ENCODE data around the gene MFNG.
"Not testable (repeated sequence)": the region's sequence is repeated elsewhere in the genome, so short reads cannot be mapped to it uniquely, and the experiment has no call there.

Gene MFNG

DNA sequence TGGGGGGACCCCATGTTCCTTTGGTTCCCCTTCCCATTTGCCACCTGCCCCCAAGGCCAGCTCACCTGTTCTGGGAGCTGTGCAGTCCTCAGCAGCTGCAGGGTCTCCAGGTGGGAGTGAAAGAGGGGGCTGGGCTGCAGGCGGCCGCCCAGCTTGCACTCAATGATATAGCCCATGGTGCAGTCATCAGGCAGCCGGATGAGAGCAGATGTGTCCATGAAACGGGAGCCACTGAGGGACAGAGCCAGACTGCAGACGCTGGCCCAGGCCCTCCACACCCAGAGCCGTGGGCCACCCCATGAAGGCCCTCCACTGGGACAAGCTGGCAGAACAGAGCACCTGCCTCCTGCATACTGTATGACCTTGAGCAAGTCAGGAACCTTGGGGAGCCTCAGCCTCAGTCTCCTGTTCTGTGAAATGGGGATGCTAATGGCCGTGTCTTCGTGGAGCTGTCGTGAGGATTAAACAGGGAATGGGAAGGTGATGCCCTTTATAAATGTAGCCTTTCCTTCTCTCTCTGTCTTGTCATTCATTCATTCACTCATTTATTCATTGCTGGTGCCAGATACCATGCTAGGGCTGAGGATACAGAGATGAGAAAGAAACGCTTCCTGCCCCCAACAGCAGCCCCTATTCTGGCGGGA lies 11.6 kb downstream of the MFNG start:
- DNase-seq (ENCODE audit: low read depth in 2 of 2): no peak

DNA sequence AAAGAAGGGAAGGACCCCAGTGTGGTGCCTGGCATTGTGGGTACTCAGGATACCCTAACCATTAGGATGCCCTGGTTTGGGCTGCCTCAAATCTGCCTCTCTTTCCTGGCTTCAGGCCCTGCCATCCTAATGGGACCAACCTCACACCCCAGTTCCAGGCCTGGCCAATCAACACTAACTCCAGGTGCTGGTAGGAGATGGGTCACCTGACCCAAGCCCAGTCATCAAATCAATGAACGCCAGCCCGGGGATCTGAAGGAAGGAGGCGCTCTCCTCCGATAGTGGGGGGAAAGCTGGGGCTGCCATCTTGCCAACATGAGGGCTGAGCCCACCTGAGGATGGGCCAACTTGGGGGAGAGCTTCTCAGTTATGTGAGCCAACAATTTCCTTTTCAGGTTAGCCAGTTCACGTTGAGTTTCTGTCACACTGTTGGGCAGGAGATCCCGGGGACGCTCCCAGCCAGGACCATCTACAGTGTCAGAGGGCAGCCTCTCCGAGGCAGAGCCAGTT lies 12.7 kb downstream of the MFNG start:
- DNase-seq (ENCODE audit: low read depth in 2 of 2): no peak

DNA sequence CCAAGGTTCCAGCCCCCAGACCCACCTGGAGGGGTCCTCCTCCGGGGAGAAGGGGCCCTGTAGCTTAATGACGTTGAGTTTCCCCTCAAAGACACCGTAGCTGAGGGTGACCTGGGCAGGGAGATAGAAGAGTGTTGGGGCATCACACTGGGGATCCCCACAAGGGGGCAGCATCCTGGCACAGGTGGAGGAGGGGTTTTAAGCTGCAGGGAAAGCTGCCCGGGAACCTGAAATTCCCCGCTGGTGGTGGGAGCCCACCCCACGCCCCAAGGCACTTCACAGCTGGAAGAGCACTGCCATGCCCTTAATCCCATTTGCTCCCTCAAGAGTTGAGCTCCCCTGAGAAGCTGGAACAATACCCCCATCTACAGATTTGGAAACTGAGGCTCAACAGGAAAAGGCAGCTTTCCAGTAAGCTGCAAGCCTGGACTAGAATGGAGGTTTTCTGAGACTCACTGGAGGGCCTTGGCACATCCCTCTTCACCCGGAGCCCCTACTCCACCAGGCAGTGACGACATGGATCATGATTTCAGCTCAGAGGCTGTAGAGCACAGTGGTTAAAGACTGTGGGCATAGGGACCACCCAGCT lies 13.7 kb downstream of the MFNG start:
- no peak for DNase-seq (ENCODE audit: low read depth in 2 of 2)

DNA sequence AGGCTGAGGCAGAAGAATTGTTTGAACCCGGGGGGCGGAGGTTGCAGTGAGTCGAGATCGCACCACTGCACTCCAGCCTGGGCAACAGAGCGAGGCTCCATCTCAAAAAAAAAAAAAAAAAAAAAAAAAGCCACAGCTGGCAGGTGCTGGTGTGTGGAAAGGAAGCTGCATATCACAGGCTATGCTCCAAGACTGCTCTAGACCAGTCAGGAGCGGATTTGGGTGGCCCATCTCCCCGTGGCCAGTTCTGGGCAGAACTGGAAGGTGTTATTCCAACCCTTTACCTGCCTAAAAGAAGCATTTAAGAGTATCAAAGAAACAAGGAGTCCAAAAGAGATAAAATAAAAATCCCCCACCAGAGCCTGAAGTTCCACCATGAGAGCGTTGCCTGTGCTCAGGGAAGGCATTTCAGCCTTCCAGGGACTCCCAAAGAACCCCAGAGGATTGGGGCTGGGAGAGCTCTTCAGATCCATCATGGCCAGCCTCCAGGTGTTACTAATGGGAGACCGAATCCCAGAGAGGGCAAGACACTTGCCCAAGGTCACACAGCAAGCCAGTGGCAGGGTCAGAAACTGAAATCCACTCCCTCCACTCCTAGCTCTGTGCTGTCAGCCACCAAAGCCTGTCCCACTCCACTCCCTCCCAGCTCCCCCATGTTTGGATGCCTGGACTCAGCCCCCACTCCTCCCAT lies 14.3 kb downstream of the MFNG start:
- DNase-seq (ENCODE audit: low read depth in 2 of 2): no peak

DNA sequence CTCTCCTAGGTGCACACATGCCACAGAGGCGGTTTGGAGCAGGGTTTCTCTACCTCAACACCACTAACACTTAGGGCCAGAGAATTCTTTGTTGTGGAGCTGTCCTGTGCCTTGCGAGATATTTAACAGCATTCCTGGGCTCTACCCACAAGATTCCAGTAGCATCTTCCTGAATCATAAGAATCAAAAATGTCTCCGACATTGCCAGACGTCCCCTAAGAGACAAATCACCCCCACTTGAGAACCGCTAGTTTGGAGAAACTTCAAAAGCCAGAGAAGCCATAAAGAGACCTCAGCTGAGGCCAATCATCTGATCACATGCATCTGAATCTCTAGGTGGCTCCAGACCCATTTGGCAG lies 16.1 kb downstream of the MFNG start:
- no peak for DNase-seq (ENCODE audit: low read depth in 2 of 2)

DNA sequence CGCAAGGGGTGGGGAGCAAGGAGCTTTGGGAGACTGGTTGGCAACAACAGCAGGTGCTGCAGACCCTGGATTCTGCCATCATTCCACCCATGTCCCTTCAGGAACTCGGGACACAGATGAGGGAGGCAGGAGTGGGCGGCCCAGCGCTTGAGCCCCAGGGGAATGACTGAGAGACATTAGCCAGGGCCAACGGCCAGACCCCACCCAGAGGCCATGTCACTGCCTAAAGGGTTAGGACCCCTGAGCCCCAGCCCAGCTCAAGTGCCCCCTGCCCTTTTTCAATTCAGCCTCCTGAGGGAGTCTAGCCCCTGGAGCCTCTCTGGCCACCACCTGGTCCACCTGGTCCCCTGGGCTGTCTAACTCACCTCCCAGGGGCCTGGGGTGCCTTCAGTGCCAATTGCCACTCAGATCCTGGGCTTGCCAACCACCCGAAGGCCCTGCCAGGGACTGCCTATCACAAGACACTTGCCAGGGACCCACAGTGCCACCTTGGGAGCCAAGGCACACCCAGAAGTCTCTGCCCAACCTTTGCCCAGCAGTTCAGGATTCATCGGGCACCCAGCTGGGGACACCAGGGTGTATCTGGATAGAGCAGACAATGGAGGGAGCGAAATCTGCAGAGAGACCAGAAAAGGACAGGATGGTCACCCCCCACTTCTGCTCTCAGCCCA lies 16.6 kb downstream of the MFNG start:
- DNase-seq (ENCODE audit: low read depth in 2 of 2): no peak

DNA sequence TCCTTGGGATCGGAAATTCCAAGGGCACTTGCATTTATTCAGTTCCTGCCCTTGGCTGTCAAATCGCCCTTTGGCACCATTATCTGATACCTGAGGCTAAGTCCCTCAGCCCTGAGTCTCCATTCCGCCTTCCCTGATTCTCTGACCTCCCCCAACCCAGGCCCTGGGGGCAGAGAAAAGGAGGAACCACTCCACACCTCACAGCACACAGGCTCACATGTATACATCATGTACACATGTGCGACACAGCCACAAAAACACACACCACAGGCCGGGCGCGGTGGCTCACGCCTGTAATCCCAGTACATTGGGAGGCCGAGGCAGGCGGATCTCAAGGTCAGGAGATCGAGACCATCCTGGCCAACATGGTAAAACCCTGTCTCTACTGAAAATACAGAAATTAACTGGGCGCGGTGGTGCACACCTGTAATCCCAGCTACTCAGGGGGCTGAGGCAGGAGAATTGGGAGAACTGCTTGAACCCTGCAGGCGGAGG lies 17.9 kb downstream of the MFNG start:
- not testable (repeated sequence) for DNase-seq (ENCODE audit: low read depth in 2 of 2)

DNA sequence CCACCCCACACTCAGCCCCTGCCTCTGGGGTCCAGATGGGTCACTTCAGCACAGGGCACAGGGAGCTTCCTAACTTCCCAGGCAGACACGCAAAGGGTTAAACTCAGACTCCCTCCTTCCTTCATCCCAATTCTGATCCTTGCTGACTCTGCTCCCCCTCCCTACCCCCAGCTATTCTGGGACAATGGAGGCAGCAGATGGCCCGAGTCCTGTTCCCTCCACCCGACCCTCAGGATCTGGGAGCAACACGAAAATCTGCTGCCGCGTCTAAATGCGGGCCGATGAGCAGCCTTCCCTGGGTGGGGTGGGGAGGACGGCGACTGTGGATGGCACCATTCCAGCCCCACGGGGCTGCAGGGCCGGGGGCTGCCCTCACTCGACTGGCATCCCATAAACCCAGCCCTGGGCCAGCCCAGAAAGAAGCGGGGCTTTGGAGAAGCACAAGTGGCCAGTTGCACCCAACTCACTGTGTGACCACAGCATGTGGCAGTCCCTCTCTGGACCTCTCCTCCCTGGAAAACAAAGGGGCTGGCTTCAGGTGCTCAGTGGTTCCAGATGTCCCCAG lies 18.7 kb downstream of the MFNG start:
- no peak for DNase-seq (ENCODE audit: low read depth in 2 of 2)

DNA sequence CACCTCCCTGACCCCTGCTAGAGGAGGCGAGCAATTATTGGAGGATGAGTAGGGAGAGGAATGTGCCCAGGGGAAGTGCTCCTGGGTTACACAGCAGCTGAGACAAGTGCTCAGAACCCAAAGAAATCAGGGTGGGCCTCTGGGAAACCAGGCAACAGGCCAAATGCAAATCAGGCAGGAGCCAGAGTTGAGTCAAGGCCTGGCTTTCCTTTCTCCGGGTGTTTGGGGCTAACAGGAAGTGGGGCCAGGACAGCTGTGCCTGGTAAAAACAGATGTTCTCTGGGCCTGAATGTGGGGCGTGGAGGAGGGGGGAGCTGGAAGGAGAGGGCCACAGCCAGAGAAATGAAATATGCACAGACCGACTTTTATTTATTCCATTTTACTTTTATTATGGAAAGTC lies 22.0 kb downstream of the MFNG start:
- no peak for DNase-seq (ENCODE audit: low read depth in 2 of 2)

DNA sequence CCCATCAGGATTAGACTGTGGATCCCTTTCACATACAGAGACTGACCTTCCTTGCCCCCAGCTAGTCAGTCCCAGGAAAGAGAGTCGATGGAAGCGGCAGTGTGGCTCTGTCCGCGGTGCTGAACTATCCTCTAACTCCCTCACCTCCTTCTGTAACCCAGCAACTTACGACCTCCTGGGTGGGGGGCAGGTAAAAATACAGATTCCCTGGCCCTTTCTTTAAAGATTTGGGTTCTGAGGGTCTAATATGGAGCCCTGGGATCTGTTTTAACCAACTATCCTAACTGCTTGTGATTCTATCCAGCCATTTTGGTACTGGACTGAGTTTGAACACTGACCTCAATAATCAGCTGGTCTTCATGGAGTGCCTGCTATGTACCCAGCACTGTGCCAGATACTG lies 23.2 kb downstream of the MFNG start:
- DNase-seq (ENCODE audit: low read depth in 2 of 2): no peak

DNA sequence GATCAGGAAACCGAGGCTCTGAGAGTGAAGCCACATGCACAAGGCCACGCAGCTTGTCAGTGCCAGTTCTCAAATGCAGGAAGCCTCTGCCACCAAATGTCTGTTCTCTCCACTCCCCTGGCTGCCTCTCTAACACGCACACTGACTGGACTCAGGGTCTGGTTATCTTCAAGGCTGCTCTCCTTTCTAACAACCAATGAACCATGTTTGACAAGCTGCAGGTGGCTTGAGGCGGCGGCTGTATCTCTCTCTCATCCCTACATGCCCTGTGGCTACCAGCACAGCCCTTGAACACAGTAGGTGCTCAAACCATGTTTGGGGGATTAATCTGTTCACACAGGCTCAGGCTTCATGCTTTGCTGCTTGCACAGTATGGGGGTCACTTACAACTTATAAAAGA lies 23.7 kb downstream of the MFNG start:
- DNase-seq (ENCODE audit: low read depth in 2 of 2): no peak

DNA sequence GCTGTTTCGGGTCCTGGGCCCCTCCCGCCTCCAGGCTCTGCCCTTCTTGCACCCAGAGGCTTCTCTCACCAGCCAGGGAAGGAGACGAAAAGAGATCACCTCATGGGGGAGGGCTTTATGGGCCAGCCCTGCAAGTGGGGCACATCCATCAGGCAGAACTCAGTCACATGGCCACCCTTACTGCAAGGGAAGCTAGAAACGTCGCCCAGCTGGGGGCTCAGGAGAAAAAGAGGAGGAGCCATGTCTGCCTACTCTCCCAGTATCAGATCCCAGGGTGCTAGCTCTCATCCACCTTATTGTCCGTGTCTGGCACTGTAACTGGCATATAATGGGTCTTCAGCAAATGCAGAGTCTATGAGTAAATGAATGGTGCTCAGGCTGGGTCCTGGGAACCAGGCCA lies 24.2 kb downstream of the MFNG start:
- DNase-seq (ENCODE audit: low read depth in 2 of 2): no peak

DNA sequence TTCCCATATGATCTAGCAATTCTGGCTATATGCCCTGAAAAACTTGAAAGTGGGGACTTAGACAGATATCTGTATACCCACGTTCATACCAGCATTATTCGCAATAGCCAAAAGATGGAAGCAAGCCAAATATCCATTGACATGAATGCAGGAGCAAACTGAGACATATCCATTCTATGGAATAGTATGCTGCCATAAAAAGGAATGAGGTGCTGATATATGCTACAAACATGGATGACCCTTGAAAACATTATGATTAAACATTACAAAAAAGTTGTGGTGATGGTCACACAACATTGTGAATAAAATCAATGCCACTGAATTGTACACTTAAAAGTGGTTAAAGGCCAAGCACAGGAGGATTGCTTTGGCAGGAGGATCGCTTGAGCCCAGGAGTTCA lies 25.5 kb downstream of the MFNG start:
- no peak for DNase-seq (ENCODE audit: low read depth in 2 of 2)

DNA sequence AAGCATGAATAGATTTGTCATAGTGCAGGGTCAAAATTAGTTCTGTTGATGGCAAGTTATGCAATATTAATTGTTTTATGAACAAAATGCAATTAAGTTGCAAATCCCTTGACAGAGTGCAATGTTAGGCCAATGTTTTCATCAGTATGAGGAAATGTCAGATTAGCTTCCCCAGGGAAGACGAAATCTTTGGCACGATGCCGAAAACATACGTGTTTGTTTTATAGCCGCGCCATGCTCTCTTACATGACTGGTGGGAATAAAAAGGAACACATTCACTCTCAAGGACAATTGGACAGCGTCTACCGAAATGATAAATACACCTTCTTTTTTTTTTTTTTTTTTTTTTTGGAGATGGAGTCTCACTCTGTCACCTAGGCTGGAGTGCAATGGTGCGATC lies 27.0 kb downstream of the MFNG start:
- no peak for DNase-seq (ENCODE audit: low read depth in 2 of 2)

DNA sequence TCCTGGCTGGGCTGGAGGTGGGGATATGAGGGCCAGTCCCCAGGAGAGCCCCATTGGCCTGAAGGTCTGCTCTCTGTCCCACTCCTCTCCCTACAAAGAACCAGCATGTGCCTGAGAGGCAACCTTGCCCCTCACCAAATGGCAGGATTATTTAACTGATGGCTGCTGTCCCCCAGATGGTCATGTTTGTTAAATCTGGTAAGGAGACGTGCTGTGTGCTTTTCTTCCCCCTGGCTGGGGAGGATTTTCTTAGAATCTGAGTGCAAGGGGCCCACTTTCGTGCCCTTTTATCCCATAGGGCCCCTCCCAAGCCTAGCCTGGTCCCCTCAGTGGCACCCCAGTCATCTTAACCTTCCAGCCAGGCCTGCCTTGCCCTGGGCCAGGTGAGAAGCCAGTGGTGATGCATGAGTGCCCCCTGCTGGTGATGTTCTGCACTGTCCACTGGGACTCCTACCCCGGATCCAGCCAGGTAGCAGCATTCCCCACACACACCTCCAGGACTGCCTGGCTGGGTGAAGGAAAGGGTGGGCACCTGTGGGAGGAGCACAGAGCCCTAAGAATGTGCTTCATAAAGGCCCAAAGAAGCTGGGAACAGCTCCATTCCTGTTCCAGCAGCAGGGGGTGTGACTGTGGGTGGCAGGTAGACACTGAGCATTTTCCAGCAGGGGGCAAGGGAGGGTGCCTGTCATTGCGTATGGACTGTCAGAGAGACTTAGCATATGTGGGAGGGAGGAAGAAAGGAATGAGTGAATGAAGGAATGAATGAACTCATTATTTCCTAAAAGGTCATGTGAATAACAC lies 28.9 kb downstream of the MFNG start:
- no peak for DNase-seq (ENCODE audit: low read depth in 2 of 2)

DNA sequence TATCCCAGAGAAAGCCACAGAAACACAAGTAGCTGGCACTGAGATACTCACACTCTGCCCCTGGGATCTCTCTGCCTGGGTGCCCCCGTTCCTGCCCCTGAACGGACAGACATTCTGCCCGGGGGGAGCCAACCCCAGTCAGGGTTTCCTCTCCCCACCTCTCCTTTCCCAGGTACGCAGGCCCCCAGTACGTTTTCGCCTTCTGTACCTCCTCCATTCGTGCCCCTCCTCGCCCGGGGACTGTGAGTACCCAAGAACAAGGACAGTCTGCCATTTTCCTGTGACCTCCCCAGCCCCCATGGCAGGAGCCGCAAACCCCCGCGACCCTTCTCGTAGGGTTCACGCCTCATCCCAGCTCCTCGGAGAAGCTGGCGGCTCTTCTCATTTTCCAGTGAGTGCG lies 29.8 kb downstream of the MFNG start:
- DNase-seq (ENCODE audit: low read depth in 2 of 2): no peak

DNA sequence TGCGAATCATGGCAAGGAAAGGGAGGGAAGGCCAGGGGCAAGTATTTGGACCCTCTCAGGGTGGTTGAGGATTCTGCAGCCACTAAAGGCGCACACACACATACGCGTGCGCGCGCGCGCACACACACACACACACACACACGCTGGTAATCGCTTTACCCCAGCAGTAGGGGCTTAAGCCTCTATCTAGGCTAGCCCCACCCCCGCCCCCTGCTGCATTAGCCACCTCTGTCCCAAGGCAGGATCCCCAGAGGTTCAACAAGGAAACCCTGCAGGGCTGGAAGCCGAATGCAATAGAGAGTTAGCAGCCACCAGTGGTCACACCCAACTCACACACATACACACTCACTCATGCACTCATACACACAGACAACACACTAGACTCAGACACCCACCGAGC lies 30.3 kb downstream of the MFNG start:
- DNase-seq (ENCODE audit: low read depth in 2 of 2): no peak

DNA sequence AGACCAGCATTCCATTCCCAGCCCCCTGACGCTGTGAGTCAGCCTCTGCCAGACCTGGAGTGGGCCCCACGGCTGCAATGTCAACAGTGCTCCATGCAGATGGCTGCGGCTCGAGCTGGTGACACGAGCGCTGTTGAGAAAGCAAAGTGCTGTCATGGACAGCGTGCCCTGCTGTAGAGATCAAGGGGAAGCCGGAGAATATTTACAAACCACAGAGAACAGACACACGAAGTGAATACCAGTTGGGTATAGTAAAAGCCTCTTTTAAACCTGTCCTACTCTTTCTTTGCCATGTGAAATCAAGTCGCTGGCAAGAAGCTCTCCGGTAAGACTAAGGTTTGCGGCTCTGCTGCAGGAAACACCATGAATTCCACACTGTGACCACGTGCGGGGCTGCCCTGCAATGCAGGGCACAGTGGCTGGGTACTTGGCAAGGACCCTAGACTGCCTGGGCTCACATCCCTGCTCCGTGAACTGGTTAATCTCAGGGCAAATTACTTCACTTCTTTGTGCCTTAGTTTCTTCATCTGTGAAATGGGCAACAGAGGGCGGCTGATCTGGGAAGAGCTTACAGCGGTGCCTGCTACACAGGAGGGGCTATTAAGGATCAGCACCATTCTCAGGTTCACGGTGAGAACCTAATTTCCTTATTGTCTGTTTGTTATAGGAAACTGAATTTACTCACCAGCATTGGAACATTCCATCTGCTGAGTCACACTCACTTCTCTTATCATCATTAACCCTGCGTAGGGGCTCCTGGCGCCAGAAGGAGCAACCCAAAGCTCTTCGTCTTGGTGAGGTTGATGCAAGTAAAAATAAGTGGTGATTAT lies 31.1 kb downstream of the MFNG start:
- peak; percentile 46 to 56 for DNase-seq (ENCODE audit: low read depth in 2 of 2)

DNA sequence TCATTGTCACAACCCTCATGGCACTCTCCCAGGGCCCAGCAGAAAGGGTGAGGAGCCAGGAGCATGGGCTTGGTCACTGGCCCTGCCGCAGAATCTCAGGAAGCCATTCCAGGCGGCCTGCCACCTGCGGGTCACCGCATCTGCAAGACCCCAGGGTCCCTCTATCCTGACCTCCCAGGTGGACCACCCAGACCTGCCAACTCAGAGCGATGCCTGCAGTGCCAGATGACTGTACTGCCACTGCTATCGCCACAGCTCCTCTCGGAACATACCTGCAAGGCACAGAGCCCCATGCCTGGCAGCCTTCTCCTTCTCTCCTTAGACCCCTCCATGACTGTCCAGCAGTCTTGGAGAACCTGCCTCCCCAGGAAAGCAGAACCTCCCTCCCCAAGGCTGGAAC lies 32.5 kb downstream of the MFNG start:
- no peak for DNase-seq (ENCODE audit: low read depth in 2 of 2)

DNA sequence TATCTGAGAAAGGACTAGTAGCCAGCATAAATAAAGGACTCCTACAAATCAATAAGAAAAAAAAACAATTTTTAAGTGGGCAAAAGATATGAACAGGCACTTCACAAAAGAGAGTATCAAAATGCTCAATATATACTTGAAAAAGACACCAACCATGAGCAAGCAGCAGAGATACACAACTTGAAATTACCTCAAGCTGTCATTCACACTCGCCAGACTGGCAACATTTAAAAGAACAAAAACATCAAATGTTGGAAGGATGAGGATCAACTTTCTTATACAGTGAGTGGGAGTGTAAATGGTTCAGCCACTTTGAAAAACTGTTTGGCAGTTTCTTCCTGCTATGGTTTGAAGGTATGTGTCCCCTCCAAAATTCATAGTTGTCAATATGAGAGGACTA lies 35.0 kb downstream of the MFNG start:
- DNase-seq (ENCODE audit: low read depth in 2 of 2): no peak

All from fibroblast of skin of left biceps (primary cell).